Measurements from ENCODE around the gene EML4. TPM values are rescaled to one million over a fixed set of nuclear protein-coding genes. Genes with fewer than 3 reads are reported as not detected.

The EML4 gene
- total RNA-seq, 1 donor from 2014 or later = 50.8 TPM

DNA sequence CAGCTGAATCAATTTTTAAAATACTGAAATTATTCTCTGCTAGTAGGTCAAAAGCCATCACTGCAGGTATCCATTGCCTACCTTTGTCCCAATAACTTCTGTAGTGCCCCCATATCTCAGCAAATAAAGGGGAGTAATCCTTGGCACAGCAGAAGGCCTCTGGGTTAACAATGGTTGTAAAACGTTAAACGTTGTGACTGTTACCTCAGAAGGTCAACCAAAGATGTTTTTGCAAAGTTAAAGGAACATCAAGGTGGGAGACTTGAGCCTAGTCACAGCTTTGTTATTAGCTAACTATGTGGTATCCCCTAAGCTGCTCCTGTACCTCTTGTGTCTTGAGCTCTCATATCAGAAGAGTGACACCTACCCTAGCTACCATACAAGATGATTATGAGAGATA, 131.4 kb downstream of the EML4 start:
- H3K4me3 Mint-ChIP-seq (ENCODE audit: unreplicated experiment) = no peak overlapping the region
- no peaks in the 10 kb centered on the region for H3K27me3 Mint-ChIP-seq (ENCODE audit: unreplicated experiment)

DNA sequence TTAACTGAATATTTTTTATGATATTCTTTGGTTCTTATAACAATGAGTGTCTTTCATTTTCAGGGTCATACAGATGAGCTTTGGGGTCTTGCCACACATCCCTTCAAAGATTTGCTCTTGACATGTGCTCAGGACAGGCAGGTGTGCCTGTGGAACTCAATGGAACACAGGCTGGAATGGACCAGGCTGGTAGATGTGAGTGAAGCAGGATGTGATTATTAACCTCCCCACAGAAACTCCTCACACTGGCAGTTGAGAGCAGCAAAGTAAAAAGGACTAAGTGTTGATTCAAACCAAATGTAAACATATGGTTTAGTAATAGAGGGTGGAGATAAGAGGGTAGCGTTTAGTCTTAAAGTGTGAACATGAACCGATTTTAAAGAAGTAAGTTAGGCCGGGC, 134.1 kb downstream of the EML4 start:
- Mint-ChIP-seq H3K36me3 (ENCODE audit: unreplicated experiment) (no peaks in the 10 kb centered on the region), H3K27ac (ENCODE audit: unreplicated experiment) (no peak overlapping the region), H3K27me3 (ENCODE audit: unreplicated experiment) (no peaks in the 10 kb centered on the region), H3K4me1 (ENCODE audit: low read depth, unreplicated experiment) (no peaks in the 10 kb centered on the region), H3K4me3 (ENCODE audit: unreplicated experiment) (no peak overlapping the region), H3K9me3 (ENCODE audit: unreplicated experiment) (peaks cover 1% of the 10 kb centered on the region)
- TF ChIP-seq, protein P1, sequence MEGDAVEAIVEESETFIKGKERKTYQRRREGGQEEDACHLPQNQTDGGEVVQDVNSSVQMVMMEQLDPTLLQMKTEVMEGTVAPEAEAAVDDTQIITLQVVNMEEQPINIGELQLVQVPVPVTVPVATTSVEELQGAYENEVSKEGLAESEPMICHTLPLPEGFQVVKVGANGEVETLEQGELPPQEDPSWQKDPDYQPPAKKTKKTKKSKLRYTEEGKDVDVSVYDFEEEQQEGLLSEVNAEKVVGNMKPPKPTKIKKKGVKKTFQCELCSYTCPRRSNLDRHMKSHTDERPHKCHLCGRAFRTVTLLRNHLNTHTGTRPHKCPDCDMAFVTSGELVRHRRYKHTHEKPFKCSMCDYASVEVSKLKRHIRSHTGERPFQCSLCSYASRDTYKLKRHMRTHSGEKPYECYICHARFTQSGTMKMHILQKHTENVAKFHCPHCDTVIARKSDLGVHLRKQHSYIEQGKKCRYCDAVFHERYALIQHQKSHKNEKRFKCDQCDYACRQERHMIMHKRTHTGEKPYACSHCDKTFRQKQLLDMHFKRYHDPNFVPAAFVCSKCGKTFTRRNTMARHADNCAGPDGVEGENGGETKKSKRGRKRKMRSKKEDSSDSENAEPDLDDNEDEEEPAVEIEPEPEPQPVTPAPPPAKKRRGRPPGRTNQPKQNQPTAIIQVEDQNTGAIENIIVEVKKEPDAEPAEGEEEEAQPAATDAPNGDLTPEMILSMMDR (IDR thresholded peaks at IDR 0.05; ENCODE audit: partially characterized antibody, unreplicated experiment) = no peak
- DNase-seq = no peak

More for the DNA sequence above, 131.4 kb downstream of the EML4 start:
- H3K27ac Mint-ChIP-seq (ENCODE audit: unreplicated experiment) = no peak overlapping the region
- DNase-seq = no peak
- H3K9me3 Mint-ChIP-seq (ENCODE audit: unreplicated experiment) = peaks cover 1% of the 10 kb centered on the region
- TF ChIP-seq, protein P1 (IDR thresholded peaks at IDR 0.05; ENCODE audit: partially characterized antibody, unreplicated experiment) = no peak
- no peaks in the 10 kb centered on the region for H3K4me1 Mint-ChIP-seq (ENCODE audit: low read depth, unreplicated experiment)
- H3K36me3 Mint-ChIP-seq (ENCODE audit: unreplicated experiment) = no peaks in the 10 kb centered on the region

DNA sequence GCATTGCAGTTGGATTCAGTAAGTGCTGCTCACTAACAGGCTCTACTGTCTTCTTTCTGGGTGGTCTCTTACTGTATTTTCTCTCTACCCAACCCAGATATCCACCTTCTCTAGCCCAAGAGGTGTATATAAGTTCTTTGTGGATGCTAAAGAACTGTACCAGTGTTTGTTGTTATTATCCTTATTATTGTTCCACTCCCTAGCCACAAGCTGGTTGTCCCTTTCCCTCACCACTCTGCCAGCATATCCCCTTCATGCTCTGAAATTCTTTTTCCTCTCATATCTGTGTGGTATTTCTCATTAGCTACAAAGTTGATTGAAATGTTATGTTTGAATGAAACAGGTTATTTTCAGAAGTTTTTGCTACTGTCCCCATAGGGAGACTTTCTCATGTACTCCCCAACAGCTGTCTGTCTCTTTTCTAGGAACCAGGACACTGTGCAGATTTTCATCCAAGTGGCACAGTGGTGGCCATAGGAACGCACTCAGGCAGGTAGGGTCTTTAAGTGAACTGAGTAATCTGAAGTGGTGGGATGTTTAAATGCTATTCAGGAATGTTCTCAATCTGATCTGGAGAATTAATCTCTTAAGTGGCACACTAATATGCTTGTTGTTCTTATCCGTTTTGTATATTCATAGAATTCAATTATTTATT, 135.0 kb downstream of the EML4 start:
- H3K9me3 Mint-ChIP-seq (ENCODE audit: unreplicated experiment) = peaks cover 1% of the 10 kb centered on the region
- no peak overlapping the region for H3K27ac Mint-ChIP-seq (ENCODE audit: unreplicated experiment)
- no peaks in the 10 kb centered on the region for H3K4me1 Mint-ChIP-seq (ENCODE audit: low read depth, unreplicated experiment)
- TF ChIP-seq, protein P1 (IDR thresholded peaks at IDR 0.05; ENCODE audit: partially characterized antibody, unreplicated experiment) = no peak
- H3K36me3 Mint-ChIP-seq (ENCODE audit: unreplicated experiment) = no peaks in the 10 kb centered on the region
- no peak overlapping the region for H3K4me3 Mint-ChIP-seq (ENCODE audit: unreplicated experiment)
- no peak for DNase-seq
- H3K27me3 Mint-ChIP-seq (ENCODE audit: unreplicated experiment) = no peaks in the 10 kb centered on the region

DNA sequence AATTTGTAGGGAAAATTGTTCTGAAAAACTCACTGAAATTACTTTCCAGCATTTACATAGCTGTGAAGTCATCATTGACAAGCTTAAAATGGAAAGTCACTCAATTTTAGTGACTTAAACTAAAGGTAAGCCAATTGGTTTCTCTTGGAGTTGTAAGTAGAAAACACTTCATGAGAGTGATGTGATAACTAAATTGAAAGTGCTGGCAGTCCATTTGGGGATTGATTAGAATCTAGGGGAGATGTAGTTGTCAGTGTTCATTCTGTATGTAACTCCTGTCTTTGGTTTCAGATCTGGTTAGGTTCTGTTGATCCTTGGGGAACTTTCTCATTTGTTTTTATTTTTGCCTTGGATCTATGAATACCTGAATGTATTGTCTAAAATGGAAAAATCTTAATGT, 138.0 kb downstream of the EML4 start:
- TF ChIP-seq, protein P1 (IDR thresholded peaks at IDR 0.05; ENCODE audit: partially characterized antibody, unreplicated experiment) = no peak
- no peaks in the 10 kb centered on the region for H3K4me1 Mint-ChIP-seq (ENCODE audit: low read depth, unreplicated experiment)

DNA sequence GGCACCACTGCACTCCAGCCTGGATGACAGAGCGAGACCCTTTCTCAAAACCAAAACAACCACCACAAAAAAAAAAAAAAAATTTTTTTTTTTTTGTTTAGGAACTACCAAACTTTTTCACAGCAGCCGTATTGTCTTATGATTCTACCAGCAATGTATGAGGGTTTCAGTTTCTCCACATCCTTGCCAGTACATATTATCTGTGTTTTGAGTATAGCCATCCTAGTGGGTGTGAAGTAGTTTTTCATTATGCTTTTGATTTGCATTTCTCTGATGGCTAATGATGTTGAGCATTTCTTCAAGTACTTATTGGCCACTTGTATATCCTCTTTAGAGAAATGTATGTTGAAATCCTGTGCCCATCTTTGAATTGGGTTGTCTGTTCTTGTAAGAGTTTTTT, 140.2 kb downstream of the EML4 start:
- no peaks in the 10 kb centered on the region for H3K36me3 Mint-ChIP-seq (ENCODE audit: unreplicated experiment)
- no peak overlapping the region for H3K27ac Mint-ChIP-seq (ENCODE audit: unreplicated experiment)
- no peak overlapping the region for H3K4me3 Mint-ChIP-seq (ENCODE audit: unreplicated experiment)
- no peaks in the 10 kb centered on the region for H3K27me3 Mint-ChIP-seq (ENCODE audit: unreplicated experiment)
- DNase-seq = no peak
- TF ChIP-seq, protein P1 (IDR thresholded peaks at IDR 0.05; ENCODE audit: partially characterized antibody, unreplicated experiment) = no peak
- H3K9me3 Mint-ChIP-seq (ENCODE audit: unreplicated experiment) = no peaks in the 10 kb centered on the region
- no peaks in the 10 kb centered on the region for H3K4me1 Mint-ChIP-seq (ENCODE audit: low read depth, unreplicated experiment)

More for the DNA sequence above, 138.0 kb downstream of the EML4 start:
- Mint-ChIP-seq H3K36me3 (ENCODE audit: unreplicated experiment) (no peaks in the 10 kb centered on the region), H3K27me3 (ENCODE audit: unreplicated experiment) (no peaks in the 10 kb centered on the region), H3K4me3 (ENCODE audit: unreplicated experiment) (no peak overlapping the region), H3K27ac (ENCODE audit: unreplicated experiment) (no peak overlapping the region), H3K9me3 (ENCODE audit: unreplicated experiment) (peaks cover 1% of the 10 kb centered on the region)
- no peak for DNase-seq
